ENCODE data around the gene MMAA. TPM values are rescaled to one million over a fixed set of nuclear protein-coding genes. Genes with fewer than 3 reads are reported as not detected.
"Not testable (repeated sequence)": the region's sequence is repeated elsewhere in the genome, so short reads cannot be mapped to it uniquely, and the experiment has no call there.

MMAA gene
- total RNA-seq, 1 donor from 2014 or later: 18.1 TPM

DNA sequence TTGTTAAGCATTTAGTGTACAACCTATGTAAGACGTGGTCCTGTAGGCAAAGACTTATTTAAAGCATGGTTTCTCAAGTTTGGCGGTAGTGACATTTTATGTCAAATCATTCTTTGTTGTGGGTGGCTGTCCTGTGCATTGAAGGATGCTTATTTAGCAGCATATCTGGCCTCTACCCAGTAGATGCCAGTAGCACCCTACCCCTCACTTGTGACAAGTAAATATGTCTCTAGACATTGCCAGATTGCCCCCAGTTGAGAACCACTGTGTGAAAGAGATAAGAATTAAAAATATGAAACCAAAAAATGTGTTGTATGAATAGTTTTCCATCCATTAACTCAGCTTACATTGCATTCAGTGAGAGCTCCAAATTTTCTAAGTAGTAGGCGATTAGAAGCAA is 25.5 kb downstream of the MMAA start:
- H3K4me3 Mint-ChIP-seq: no peak overlapping the region
- peaks cover 12% of the 10 kb centered on the region for H3K4me1 Mint-ChIP-seq (ENCODE audit: low read depth)
- no peak for DNase-seq (ENCODE audit: low spot score)
- intact Hi-C loops (cut with micrococcal nuclease): loop anchor here (2.0 kb wide), 1 partner anchor 20 kb away; no protein-coding TSS in a partner anchor
- no peaks in the 10 kb centered on the region for H3K9me3 Mint-ChIP-seq
- H3K36me3 Mint-ChIP-seq (ENCODE audit: low read depth): peaks cover 28% of the 10 kb centered on the region
- H3K27ac Mint-ChIP-seq: no peak overlapping the region
- no peaks in the 10 kb centered on the region for H3K27me3 Mint-ChIP-seq (ENCODE audit: insufficient read depth)

DNA sequence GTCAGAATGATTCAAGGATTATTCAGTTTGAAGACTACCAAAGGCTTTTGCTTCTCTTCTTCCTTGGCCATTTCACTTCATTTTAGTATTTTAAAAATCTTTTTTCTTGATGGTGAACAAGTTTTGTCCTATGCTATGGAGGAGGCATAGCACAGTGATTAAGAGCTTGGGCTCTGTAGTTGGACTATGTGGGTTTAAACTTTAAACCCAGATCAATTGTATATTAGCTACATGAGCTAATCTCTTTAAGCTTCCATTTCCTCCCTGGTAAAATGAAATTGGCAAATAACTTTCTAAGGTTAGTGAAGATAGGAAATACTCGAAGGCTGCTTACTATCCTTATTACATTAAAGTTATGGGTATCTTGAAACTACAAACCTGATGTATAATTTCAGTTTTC is 37.0 kb downstream of the MMAA start:
- intact Hi-C loops (cut with micrococcal nuclease): no loop called here
- no peaks in the 10 kb centered on the region for H3K4me1 Mint-ChIP-seq (ENCODE audit: low read depth)
- H3K9me3 Mint-ChIP-seq: peaks cover 28% of the 10 kb centered on the region
- peaks cover 58% of the 10 kb centered on the region for H3K36me3 Mint-ChIP-seq (ENCODE audit: low read depth)
- no peak for DNase-seq (ENCODE audit: low spot score)
- H3K27me3 Mint-ChIP-seq (ENCODE audit: insufficient read depth): no peaks in the 10 kb centered on the region
- H3K4me3 Mint-ChIP-seq: no peak overlapping the region
- H3K27ac Mint-ChIP-seq: no peak overlapping the region

DNA sequence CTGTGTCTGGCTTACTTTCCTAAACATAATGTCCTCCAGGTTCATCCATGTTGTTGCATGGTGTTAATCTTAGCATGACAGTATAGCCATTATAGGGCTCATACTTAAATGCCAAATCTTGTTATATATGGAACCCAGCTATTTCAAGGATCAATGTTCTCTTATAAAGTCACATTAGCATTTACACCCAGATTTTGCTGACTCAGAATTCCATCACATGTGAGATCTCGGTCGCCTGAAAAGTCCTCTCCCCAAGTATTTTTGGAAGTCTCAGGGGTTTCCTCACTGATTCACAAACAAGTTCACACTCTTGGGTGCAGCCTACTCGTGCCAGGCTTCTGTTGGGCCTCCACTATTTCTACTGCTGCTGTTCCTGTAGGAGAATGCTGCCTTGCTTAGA is 40.9 kb downstream of the MMAA start:
- no peak overlapping the region for H3K27ac Mint-ChIP-seq
- peaks cover 47% of the 10 kb centered on the region for H3K36me3 Mint-ChIP-seq (ENCODE audit: low read depth)
- H3K4me1 Mint-ChIP-seq (ENCODE audit: low read depth): no peaks in the 10 kb centered on the region
- peaks cover 42% of the 10 kb centered on the region for H3K9me3 Mint-ChIP-seq
- no peak for DNase-seq (ENCODE audit: low spot score)
- intact Hi-C loops (cut with micrococcal nuclease): no loop called here
- no peaks in the 10 kb centered on the region for H3K27me3 Mint-ChIP-seq (ENCODE audit: insufficient read depth)
- no peak overlapping the region for H3K4me3 Mint-ChIP-seq

DNA sequence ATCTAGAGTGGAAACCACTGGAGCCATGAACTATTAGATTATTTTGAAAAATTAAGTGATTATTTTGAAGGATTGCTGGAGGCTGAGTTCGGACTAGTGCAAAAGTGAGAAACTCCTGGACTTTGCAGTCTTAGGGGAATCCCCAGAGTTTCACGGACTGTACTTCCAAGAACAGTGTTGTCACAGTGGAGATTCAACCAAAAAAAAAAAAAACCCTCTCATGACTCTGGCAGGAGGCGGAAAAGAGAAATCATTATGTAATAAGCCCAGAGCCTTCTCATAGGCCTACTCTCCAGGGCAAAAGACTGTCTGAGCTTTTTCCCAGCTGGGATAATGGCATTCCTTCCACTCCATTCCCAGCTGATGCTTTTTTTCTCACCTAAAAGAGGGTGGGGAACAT is 44.0 kb downstream of the MMAA start:
- Mint-ChIP-seq H3K27me3 (ENCODE audit: insufficient read depth) (no peaks in the 10 kb centered on the region), H3K27ac (no peak overlapping the region), H3K36me3 (ENCODE audit: low read depth) (peaks cover 23% of the 10 kb centered on the region)

DNA sequence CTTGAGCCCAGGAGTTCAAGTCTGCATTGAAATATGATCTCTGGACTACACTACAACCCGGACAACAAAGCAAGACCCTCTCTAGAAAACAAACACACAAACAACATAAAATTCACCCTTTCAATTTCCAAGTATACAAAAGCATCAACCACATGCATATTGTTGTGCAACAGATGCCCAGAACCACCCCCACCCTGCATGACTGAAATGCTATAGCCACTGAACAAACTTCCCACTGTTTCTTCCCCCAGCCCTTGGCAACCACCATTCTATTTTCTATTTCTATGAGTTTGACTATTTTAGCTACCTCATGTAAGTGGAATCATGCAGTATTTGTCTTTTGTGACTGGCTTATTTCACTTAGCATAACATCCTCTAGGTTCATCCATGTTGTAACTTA is 46.6 kb downstream of the MMAA start:
- H3K9me3 Mint-ChIP-seq: peaks cover 25% of the 10 kb centered on the region
- intact Hi-C loops (cut with micrococcal nuclease): no loop called here
- no peak overlapping the region for H3K4me3 Mint-ChIP-seq
- no peak for DNase-seq (ENCODE audit: low spot score)
- H3K27me3 Mint-ChIP-seq (ENCODE audit: insufficient read depth): no peaks in the 10 kb centered on the region
- peaks cover 9% of the 10 kb centered on the region for H3K36me3 Mint-ChIP-seq (ENCODE audit: low read depth)
- no peaks in the 10 kb centered on the region for H3K4me1 Mint-ChIP-seq (ENCODE audit: low read depth)
- no peak overlapping the region for H3K27ac Mint-ChIP-seq

More for the DNA sequence above, 44.0 kb downstream of the MMAA start:
- intact Hi-C loops (cut with micrococcal nuclease): no loop called here
- Mint-ChIP-seq H3K4me1 (ENCODE audit: low read depth) (no peaks in the 10 kb centered on the region), H3K4me3 (no peak overlapping the region), H3K9me3 (peaks cover 36% of the 10 kb centered on the region)
- DNase-seq (ENCODE audit: low spot score): no peak

DNA sequence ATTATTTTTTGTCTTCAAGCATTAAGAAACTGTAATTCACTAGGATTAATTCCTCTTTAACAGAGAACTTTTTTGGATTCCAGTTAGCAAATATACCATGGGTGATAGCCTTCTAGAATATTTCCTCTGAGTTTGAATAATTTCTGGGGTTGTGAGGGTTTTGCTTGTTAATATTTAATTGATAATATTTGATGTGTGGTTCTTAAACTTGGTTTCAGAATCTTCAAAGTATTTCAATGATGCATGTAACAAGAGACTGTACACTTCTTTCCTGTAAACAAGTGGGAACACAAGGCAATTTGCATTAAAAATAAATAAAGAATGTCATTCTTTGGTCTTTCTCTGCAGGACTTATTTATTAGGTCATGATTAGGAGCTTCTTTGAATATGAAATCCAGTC is 51.2 kb downstream of the MMAA start:
- no peaks in the 10 kb centered on the region for H3K27me3 Mint-ChIP-seq (ENCODE audit: insufficient read depth)
- H3K36me3 Mint-ChIP-seq (ENCODE audit: low read depth): no peaks in the 10 kb centered on the region
- no peak overlapping the region for H3K4me3 Mint-ChIP-seq
- peaks cover 10% of the 10 kb centered on the region for H3K9me3 Mint-ChIP-seq
- H3K4me1 Mint-ChIP-seq (ENCODE audit: low read depth): no peaks in the 10 kb centered on the region
- intact Hi-C loops (cut with micrococcal nuclease): no loop called here
- no peak for DNase-seq (ENCODE audit: low spot score)
- H3K27ac Mint-ChIP-seq: no peak overlapping the region

DNA sequence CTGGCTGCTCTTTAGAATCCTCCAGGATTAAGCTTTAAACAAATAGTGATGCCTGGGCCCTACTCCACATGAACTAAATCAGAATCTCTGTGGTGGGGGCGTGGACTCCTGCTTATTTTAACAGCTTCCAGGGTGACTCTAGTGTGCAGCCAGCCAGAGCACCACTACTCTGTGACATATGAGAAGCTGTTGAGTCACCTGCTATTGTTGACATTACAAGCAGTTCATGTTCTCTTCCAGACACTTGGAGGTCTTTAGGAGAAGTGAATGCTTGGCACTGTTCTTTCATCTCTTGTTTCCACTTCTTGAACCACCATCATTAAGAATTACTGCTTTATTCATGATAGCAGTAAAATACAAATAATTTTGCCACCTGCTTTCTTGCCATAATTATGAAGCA is 60.3 kb downstream of the MMAA start:
- no peak for DNase-seq (ENCODE audit: low spot score)
- no peaks in the 10 kb centered on the region for H3K4me1 Mint-ChIP-seq (ENCODE audit: low read depth)
- H3K4me3 Mint-ChIP-seq: no peak overlapping the region
- no peak overlapping the region for H3K27ac Mint-ChIP-seq
- peaks cover 14% of the 10 kb centered on the region for H3K27me3 Mint-ChIP-seq (ENCODE audit: insufficient read depth)
- no peaks in the 10 kb centered on the region for H3K36me3 Mint-ChIP-seq (ENCODE audit: low read depth)
- intact Hi-C loops (cut with micrococcal nuclease): loop anchor here (2.0 kb wide), 1 partner anchor 31 kb away; no protein-coding TSS in a partner anchor
- peaks cover 10% of the 10 kb centered on the region for H3K9me3 Mint-ChIP-seq

DNA sequence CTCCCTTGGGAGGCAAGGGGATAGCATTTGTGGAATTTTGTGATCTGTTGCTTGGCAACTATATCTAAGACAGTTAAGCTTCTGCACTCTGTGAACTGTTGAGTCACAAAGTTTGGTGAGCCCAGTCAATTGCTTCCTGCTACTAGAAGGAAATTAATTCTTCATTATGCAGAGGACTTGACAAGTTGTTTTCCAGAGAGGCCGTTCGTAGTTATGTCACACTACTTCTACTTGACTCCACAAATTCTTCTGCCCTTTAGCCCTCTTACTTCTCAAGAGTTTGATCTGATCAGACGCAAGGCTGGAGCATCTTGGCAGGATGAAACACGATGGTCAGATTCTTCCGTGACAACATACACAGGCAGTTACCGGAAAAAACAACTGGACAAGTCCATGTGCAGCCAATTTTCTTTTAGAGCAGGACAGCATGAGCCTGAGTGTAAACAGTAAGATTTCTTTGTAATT is 60.8 kb downstream of the MMAA start, which contains the start of gene C4orf51:
Gene C4orf51 (plus strand): TSS at position 156 of the 465 bp plus-strand sequence. CDS start 58 bp downstream, at position 214.
- DNase-seq (ENCODE audit: low spot score): no peak
- Mint-ChIP-seq H3K4me3 (no peak within 1 kb of the TSS), H3K36me3 (ENCODE audit: low read depth) (no peaks in the 10 kb centered on the region), H3K27ac (no peak within 1 kb of the TSS), H3K9me3 (peaks cover 10% of the 10 kb centered on the region), H3K4me1 (ENCODE audit: low read depth) (no peaks in the 10 kb centered on the region), H3K27me3 (ENCODE audit: insufficient read depth) (peaks cover 14% of the 10 kb centered on the region)
- intact Hi-C loops (cut with micrococcal nuclease): loop anchor here (2.0 kb wide), 1 partner anchor 31 kb away; no protein-coding TSS in a partner anchor

DNA sequence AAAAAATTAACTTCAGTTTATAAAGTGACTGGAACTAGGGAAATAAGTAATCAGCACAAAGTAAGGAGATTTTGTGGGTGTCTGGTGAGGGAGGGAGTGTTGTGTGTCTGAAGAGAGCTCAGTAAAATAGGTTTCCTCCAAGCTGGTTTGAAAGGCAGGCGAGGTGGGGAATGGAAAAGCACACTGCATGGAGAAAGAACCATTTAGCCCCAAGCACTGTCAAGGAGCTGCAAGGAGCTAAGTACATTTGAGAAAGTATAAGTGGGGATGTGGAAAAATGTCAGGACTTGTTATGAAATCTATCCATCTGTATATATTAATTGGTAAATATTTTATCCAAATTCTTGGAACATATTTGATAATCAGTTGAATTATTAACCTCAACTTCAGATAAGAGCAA is 61.7 kb downstream of the MMAA start:
- peaks cover 10% of the 10 kb centered on the region for H3K9me3 Mint-ChIP-seq

DNA sequence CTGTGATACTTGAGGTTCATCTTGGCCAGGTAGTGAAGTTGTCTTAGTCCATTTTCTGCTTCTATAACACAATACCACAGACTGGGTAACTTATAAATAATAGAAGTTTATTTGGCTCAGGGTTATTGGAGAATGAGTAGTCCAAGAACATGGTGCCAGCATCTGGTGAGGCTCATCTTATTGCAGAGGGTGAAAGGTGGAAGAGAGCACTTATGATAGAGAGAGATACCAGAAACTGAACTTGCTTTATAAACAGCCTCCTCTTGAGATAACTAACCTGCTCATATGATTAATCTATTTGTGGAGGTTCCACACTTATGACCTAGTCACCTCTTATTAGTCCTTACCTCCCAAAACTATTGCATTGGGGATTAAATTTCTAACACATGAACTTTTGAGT is 62.3 kb downstream of the MMAA start:
- Mint-ChIP-seq H3K4me1 (ENCODE audit: low read depth) (no peaks in the 10 kb centered on the region), H3K27ac (no peak overlapping the region), H3K9me3 (peaks cover 10% of the 10 kb centered on the region), H3K27me3 (ENCODE audit: insufficient read depth) (peaks cover 19% of the 10 kb centered on the region), H3K4me3 (no peak overlapping the region), H3K36me3 (ENCODE audit: low read depth) (no peaks in the 10 kb centered on the region)
- intact Hi-C loops (cut with micrococcal nuclease): no loop called here
- no peak for DNase-seq (ENCODE audit: low spot score)

More for the DNA sequence above, 61.7 kb downstream of the MMAA start:
- peaks cover 17% of the 10 kb centered on the region for H3K27me3 Mint-ChIP-seq (ENCODE audit: insufficient read depth)
- no peaks in the 10 kb centered on the region for H3K36me3 Mint-ChIP-seq (ENCODE audit: low read depth)
- no peak for DNase-seq (ENCODE audit: low spot score)
- H3K4me1 Mint-ChIP-seq (ENCODE audit: low read depth): no peaks in the 10 kb centered on the region
- intact Hi-C loops (cut with micrococcal nuclease): no loop called here
- H3K4me3 Mint-ChIP-seq: no peak overlapping the region
- H3K27ac Mint-ChIP-seq: no peak overlapping the region

DNA sequence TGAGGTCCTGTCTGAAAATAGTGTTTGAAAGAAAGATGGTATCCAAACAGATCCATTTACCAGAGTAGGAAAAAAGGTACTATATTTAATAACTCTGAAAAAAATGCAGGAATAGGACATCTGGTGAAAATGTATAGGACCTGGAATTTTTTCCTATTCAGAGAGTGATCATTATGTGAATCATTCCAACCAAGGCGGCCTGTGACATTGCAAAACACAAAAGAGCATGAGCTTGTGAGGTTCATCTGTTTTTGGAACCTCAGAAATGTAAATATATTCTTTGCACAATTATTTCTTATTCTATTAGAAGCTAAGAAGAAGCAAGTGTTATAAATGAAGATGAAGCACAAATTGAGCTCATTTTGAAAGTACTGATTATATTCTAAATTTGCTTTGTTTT is 62.8 kb downstream of the MMAA start:
- Mint-ChIP-seq H3K27ac (no peak overlapping the region), H3K4me3 (no peak overlapping the region), H3K4me1 (ENCODE audit: low read depth) (no peaks in the 10 kb centered on the region), H3K27me3 (ENCODE audit: insufficient read depth) (peaks cover 19% of the 10 kb centered on the region), H3K36me3 (ENCODE audit: low read depth) (no peaks in the 10 kb centered on the region), H3K9me3 (peaks cover 10% of the 10 kb centered on the region)
- DNase-seq (ENCODE audit: low spot score): no peak
- intact Hi-C loops (cut with micrococcal nuclease): no loop called here

DNA sequence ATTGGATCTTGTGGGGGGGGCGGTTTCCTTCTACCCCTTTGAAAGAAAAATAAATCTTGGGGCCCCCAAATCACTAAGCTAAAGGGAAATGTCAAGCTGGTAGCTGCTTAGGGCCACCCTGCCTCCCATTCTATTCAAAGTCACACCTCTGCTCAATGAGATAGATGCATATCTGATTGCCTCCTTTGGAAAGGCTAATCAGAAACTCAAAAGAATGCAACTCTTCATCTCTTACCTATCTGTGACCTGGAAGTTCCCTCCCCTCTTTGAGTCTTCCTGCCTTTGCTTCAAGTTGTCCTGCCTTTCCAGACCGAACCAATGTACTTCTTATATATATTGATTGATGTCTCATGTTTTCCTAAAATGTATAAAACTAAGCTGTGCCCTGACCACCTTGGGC is 67.8 kb downstream of the MMAA start:
- Mint-ChIP-seq H3K9me3 (no peaks in the 10 kb centered on the region), H3K4me3 (no peak overlapping the region), H3K27me3 (ENCODE audit: insufficient read depth) (peaks cover 16% of the 10 kb centered on the region), H3K4me1 (ENCODE audit: low read depth) (no peaks in the 10 kb centered on the region), H3K36me3 (ENCODE audit: low read depth) (no peaks in the 10 kb centered on the region), H3K27ac (no peak overlapping the region)
- no peak for DNase-seq (ENCODE audit: low spot score)
- intact Hi-C loops (cut with micrococcal nuclease): no loop called here

DNA sequence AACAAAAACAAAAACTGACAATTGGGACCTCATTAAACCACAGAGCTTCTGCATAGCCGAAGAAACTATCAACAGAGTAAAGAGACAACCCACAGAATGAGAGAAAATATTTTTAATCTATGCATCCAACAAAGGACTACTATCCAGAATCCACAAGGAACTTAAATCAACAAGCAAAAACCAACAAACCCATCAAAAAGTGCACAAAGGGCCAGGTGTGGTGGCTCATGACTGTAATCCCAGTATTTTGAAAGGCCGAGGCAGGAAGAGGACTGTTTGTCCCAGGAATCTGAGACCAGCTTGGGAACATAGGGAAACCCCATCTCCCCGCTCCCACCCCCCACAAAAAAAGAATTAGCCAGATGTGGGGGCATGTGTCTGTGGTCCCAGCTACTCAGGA is 71.4 kb downstream of the MMAA start:
- Mint-ChIP-seq H3K36me3 (ENCODE audit: low read depth) (no peaks in the 10 kb centered on the region), H3K27ac (no peak overlapping the region), H3K27me3 (ENCODE audit: insufficient read depth) (peaks cover 12% of the 10 kb centered on the region), H3K9me3 (no peaks in the 10 kb centered on the region), H3K4me3 (no peak overlapping the region), H3K4me1 (ENCODE audit: low read depth) (no peaks in the 10 kb centered on the region)
- DNase-seq (ENCODE audit: low spot score): no peak
- intact Hi-C loops (cut with micrococcal nuclease): no loop called here

DNA sequence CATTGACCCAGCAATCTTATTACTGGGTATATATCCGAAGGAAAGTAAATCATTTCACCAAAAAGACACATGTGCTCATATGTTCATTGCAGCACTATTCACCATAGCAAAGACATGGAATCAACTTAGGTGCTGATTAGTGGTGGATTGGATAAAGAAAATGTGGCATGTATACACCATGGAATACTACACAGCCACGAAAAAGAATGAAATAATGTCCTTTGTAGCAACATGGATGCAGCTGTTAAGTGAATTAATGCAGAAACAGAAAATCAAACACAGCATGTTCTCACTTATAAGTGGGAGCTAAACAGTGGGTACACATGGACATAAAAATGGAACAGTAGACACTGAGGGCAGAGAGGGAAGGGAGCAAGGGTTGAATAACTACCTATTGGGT is 72.2 kb downstream of the MMAA start:
- intact Hi-C loops (cut with micrococcal nuclease); H3K27me3 Mint-ChIP-seq (ENCODE audit: insufficient read depth); H3K27ac Mint-ChIP-seq; H3K4me3 Mint-ChIP-seq; H3K9me3 Mint-ChIP-seq; H3K36me3 Mint-ChIP-seq (ENCODE audit: low read depth); H3K4me1 Mint-ChIP-seq (ENCODE audit: low read depth); DNase-seq (ENCODE audit: low spot score): not testable (repeated sequence)
